SK-N-SH treated with all-trans-retinoic acid at 6 μM for 48 hours (cell line): ENCODE results near the gene CLEC18C.
"Not testable (repeated sequence)": the region's sequence is repeated elsewhere in the genome, so short reads cannot be mapped to it uniquely, and the experiment has no call there.

Experiments used
- ATAC-seq: fragments of 200-7000 bp; cut with Tn5 transposase; 3 replicates; pipeline ENCODE4 v1.9.1; 2020; ENCODE audit warnings: mild to moderate bottlenecking, moderate library complexity
- ARNTL ChIP-seq: fragments of 450-650 bp; formaldehyde crosslinking; IDR thresholded peaks from 2 replicates; pipeline ENCODE4 v1.5.0; 2020; ENCODE audit warnings: low read depth, mild to moderate bottlenecking, moderate library complexity, borderline replicate concordance
- BACH2 ChIP-seq: fragments of 250-450 bp; sonication (Bioruptor Pico); IDR thresholded peaks from 2 replicates; pipeline ENCODE4 v1.9.0; 2021; ENCODE audit warnings: mild to moderate bottlenecking, borderline replicate concordance
- CREB5 ChIP-seq: fragments of 250-450 bp; sonication (Bioruptor Pico); IDR thresholded peaks from 2 replicates; pipeline ENCODE4 v1.5.1; 2020; ENCODE audit warnings: low read depth, mild to moderate bottlenecking, moderate library complexity
- CSRNP3 ChIP-seq: fragments of 250-450 bp; sonication (Bioruptor Pico); IDR thresholded peaks from 2 replicates; pipeline ENCODE4 v1.5.1; 2021; ENCODE audit warnings: mild to moderate bottlenecking, moderate library complexity
- ESRRG ChIP-seq: fragments of 250-450 bp; sonication (Bioruptor Pico); IDR thresholded peaks from 2 replicates; pipeline ENCODE4 v1.6.1; 2021; ENCODE audit warnings: mild to moderate bottlenecking
- GLIS3 ChIP-seq: fragments of 250-450 bp; sonication (Bioruptor Pico); IDR thresholded peaks from 2 replicates; pipeline ENCODE4 v1.5.0; 2020; ENCODE audit warnings: mild to moderate bottlenecking, moderate library complexity
- ISL1 ChIP-seq: fragments of 250-450 bp; sonication (Bioruptor Pico); IDR thresholded peaks from 2 replicates; pipeline ENCODE4 v2.1.2; 2022; ENCODE audit warnings: mild to moderate bottlenecking, moderate library complexity
- PATZ1 ChIP-seq: fragments of 250-450 bp; sonication (Bioruptor Pico); IDR thresholded peaks from 2 replicates; pipeline ENCODE4 v1.8.0; 2020; ENCODE audit warnings: mild to moderate bottlenecking, moderate library complexity, borderline replicate concordance
- POU6F1 ChIP-seq: fragments of 250-450 bp; sonication (Bioruptor Pico); IDR thresholded peaks from 2 replicates; pipeline ENCODE4 v1.8.0; 2021; ENCODE audit warnings: low read depth, mild to moderate bottlenecking, moderate library complexity, borderline replicate concordance
- PPARA ChIP-seq: fragments of 250-450 bp; sonication (Bioruptor Pico); IDR thresholded peaks from 2 replicates; pipeline ENCODE4 v1.5.0; 2020; ENCODE audit warnings: mild to moderate bottlenecking, borderline replicate concordance
- RARB ChIP-seq: fragments of 250-450 bp; sonication (Bioruptor Pico); IDR thresholded peaks from 2 replicates; pipeline ENCODE4 v1.8.0; 2021; ENCODE audit warnings: mild to moderate bottlenecking, moderate library complexity
- TCF4 ChIP-seq: fragments of 250-450 bp; sonication (Bioruptor Pico); IDR thresholded peaks from 2 replicates; pipeline ENCODE4 v1.8.0; 2021; ENCODE audit warnings: mild to moderate bottlenecking, moderate library complexity, borderline replicate concordance
- TOX ChIP-seq: fragments of 250-450 bp; sonication (Bioruptor Pico); IDR thresholded peaks from 2 replicates; pipeline ENCODE4 v1.8.0; 2021; ENCODE audit warnings: mild to moderate bottlenecking, moderate library complexity, borderline replicate concordance
- ZC3H10 ChIP-seq: fragments of 250-450 bp; sonication (Bioruptor Pico); IDR thresholded peaks from 2 replicates; pipeline ENCODE4 v1.5.1; 2021; ENCODE audit warnings: mild to moderate bottlenecking, moderate library complexity
- ZNF565 ChIP-seq: fragments of 450-650 bp; formaldehyde crosslinking; conservative IDR thresholded peaks from 2 replicates; pipeline ENCODE4 v1.5.0; 2020; ENCODE audit warnings: low read depth, mild to moderate bottlenecking, moderate library complexity
- ZNF70 ChIP-seq: fragments of 450-650 bp; formaldehyde crosslinking; IDR thresholded peaks from 2 replicates; pipeline ENCODE4 v1.5.0; 2020; ENCODE audit warnings: mild to moderate bottlenecking, moderate library complexity

Gene CLEC18C

GRCh38 chr16:70163596-70163995, 10.0 kb upstream of the CLEC18C start:
- TF ChIP-seq ZNF70 (CRISPR knock-in tag) (no peak), ZC3H10 (CRISPR knock-in tag) (no peak), ISL1 (CRISPR knock-in tag) (no peak), RARB (CRISPR knock-in tag) (no peak), CREB5 (CRISPR knock-in tag) (no peak), PPARA (CRISPR knock-in tag) (no peak), CSRNP3 (CRISPR knock-in tag) (no peak), PATZ1 (no peak), ARNTL (CRISPR knock-in tag) (no peak), GLIS3 (CRISPR knock-in tag) (no peak), TOX (no peak), ZNF565 (CRISPR knock-in tag) (no peak), ESRRG (no peak), BACH2 (no peak), POU6F1 (CRISPR knock-in tag) (no peak)
- TF ChIP-seq, all 23 proteins: peak for 0
- no peak for ATAC-seq

GRCh38 chr16:70166688-70167087, 6.9 kb upstream of the CLEC18C start:
- not testable (repeated sequence) for ATAC-seq
- TF ChIP-seq TCF4: peak; percentile 68

- ATAC-seq: peak; percentile 87
Measured at GRCh38 chr16:70173916-70174315, 329 bp downstream of the CLEC18C start.

GRCh38 chr16:70174387-70174932, 873 bp downstream of the CLEC18C start:
- peak; percentile 33 for ATAC-seq

- peak; percentile 86 for ATAC-seq
Measured at GRCh38 chr16:70187858-70188607, 14.4 kb downstream of the CLEC18C start.

GRCh38 chr16:70188608-70188915, 15.0 kb downstream of the CLEC18C start:
- peak; percentile 51 for ATAC-seq

GRCh38 chr16:70190574-70190973, 17.0 kb downstream of the CLEC18C start:
- ATAC-seq: not testable (repeated sequence)

- ATAC-seq: peak; percentile 82
Measured at GRCh38 chr16:70196683-70197300, 23.2 kb downstream of the CLEC18C start.

- not testable (repeated sequence) for ATAC-seq
Measured at GRCh38 chr16:70197611-70198010, 24.0 kb downstream of the CLEC18C start.

- not testable (repeated sequence) for ATAC-seq
Measured at GRCh38 chr16:70198230-70198629, 24.6 kb downstream of the CLEC18C start.

- ATAC-seq: not testable (repeated sequence)
Measured at GRCh38 chr16:70198666-70199065, 25.1 kb downstream of the CLEC18C start.

GRCh38 chr16:70199170-70199569, 25.6 kb downstream of the CLEC18C start:
- ATAC-seq: not testable (repeated sequence)

- ATAC-seq: not testable (repeated sequence)
Measured at GRCh38 chr16:70200063-70200462, 26.5 kb downstream of the CLEC18C start.
